H9 (cell line): Measurements from ENCODE around the gene VWC2. TPM values are rescaled to one million over a fixed set of nuclear protein-coding genes. Genes with fewer than 3 reads are reported as not detected.

Experiments used
- DNase-seq: peaks from one replicate; pipeline ENCODE4 v3.0.0-alpha.2; 2017
- H2AFZ ChIP-seq: one replicate; pipeline ENCODE4 v1.6.1; 2013; ENCODE audit warnings: mild to moderate bottlenecking, low read length, control low read depth, moderate library complexity
- H2AK5ac ChIP-seq: 2 replicates; pipeline ENCODE4 v1.6.1; 2013; ENCODE audit warnings: low read length, control low read depth, mixed read lengths; ENCODE audit not compliant: insufficient read length
- H2BK120ac ChIP-seq: one replicate; pipeline ENCODE4 v1.6.1; 2013; ENCODE audit warnings: low read depth, mild to moderate bottlenecking, low read length, control low read depth, inconsistent platforms; ENCODE audit not compliant: poor library complexity, severe bottlenecking
- H2BK12ac ChIP-seq: 2 replicates; pipeline ENCODE4 v1.6.1; 2013; ENCODE audit warnings: low read length, control low read depth, mixed read lengths, low read depth; ENCODE audit not compliant: insufficient read length
- H2BK15ac ChIP-seq: 2 replicates; pipeline ENCODE4 v1.6.1; 2013; ENCODE audit warnings: low read depth, low read length, control low read depth
- H2BK20ac ChIP-seq: one replicate; pipeline ENCODE4 v1.6.1; 2013; ENCODE audit warnings: low read depth, mild to moderate bottlenecking, low read length, control low read depth, inconsistent platforms; ENCODE audit not compliant: poor library complexity, severe bottlenecking
- H2BK5ac ChIP-seq: 2 replicates; pipeline ENCODE4 v1.6.1; 2013; ENCODE audit warnings: low read length, control low read depth, mixed read lengths; ENCODE audit not compliant: insufficient read length
- H3K14ac ChIP-seq: 2 replicates; pipeline ENCODE4 v1.6.1; 2013; ENCODE audit warnings: low read length, control low read depth; ENCODE audit not compliant: insufficient read depth
- H3K18ac ChIP-seq: 2 replicates; pipeline ENCODE4 v1.6.1; 2013; ENCODE audit warnings: low read depth, mild to moderate bottlenecking, mixed read lengths, low read length, control low read depth; ENCODE audit not compliant: insufficient read length
- H3K23ac ChIP-seq: 2 replicates; pipeline ENCODE4 v1.6.1; 2013; ENCODE audit warnings: low read length, control low read depth, mixed read lengths, low read depth; ENCODE audit not compliant: insufficient read length
- H3K23me2 ChIP-seq: 2 replicates; pipeline ENCODE4 v1.6.1; 2013; ENCODE audit warnings: low read depth, mild to moderate bottlenecking, mixed read lengths, low read length, control low read depth; ENCODE audit not compliant: insufficient read length, poor library complexity, severe bottlenecking
- H3K27ac ChIP-seq: 2 replicates; pipeline ENCODE4 v1.5.1; 2013; ENCODE audit warnings: low read length, control low read depth, mixed read lengths, low read depth; ENCODE audit not compliant: insufficient read length
- H3K27me3 ChIP-seq: 2 replicates; pipeline ENCODE4 v1.6.1; 2013; ENCODE audit warnings: low read length, control low read depth, inconsistent platforms; ENCODE audit not compliant: insufficient read depth
- H3K4ac ChIP-seq: 2 replicates; pipeline ENCODE4 v1.6.1; 2013; ENCODE audit warnings: low read depth, mild to moderate bottlenecking, control low read depth, inconsistent platforms, low read length, moderate library complexity
- H3K4me1 ChIP-seq: 2 replicates; pipeline ENCODE4 v1.6.1; 2013; ENCODE audit warnings: low read length, control low read depth, inconsistent platforms; ENCODE audit not compliant: insufficient read depth
- H3K4me2 ChIP-seq: 2 replicates; pipeline ENCODE4 v1.6.1; 2013; ENCODE audit warnings: low read length, control low read depth, mixed read lengths; ENCODE audit not compliant: insufficient read length, insufficient read depth
- H3K56ac ChIP-seq: 2 replicates; pipeline ENCODE4 v1.6.1; 2013; ENCODE audit warnings: low read depth, mild to moderate bottlenecking, mixed read lengths, low read length, control low read depth; ENCODE audit not compliant: insufficient read length
- H3K79me1 ChIP-seq: 2 replicates; pipeline ENCODE4 v1.6.1; 2013; ENCODE audit warnings: low read depth, mild to moderate bottlenecking, moderate library complexity, low read length, control low read depth, inconsistent platforms; ENCODE audit not compliant: insufficient read depth, poor library complexity, severe bottlenecking
- H3K79me2 ChIP-seq: 2 replicates; pipeline ENCODE4 v1.6.1; 2013; ENCODE audit warnings: low read length, control low read depth, inconsistent platforms; ENCODE audit not compliant: insufficient read depth
- H3K9ac ChIP-seq: 2 replicates; pipeline ENCODE4 v1.6.1; 2013; ENCODE audit warnings: low read length, control low read depth, mixed read lengths; ENCODE audit not compliant: insufficient read length; ENCODE audit errors: extremely low read depth
- H3K9me3 ChIP-seq: one replicate; pipeline ENCODE4 v1.6.1; 2013; ENCODE audit warnings: low read depth, low read length, inconsistent platforms; ENCODE audit not compliant: control insufficient read depth
- H3T11ph ChIP-seq: one replicate; pipeline ENCODE4 v1.6.1; 2013; ENCODE audit warnings: mild to moderate bottlenecking, low read length, control low read depth, inconsistent platforms
- H4K20me1 ChIP-seq: one replicate; pipeline ENCODE4 v1.6.1; 2013; ENCODE audit not compliant: control insufficient read depth, insufficient read length, insufficient read depth
- H4K5ac ChIP-seq: 2 replicates; pipeline ENCODE4 v1.6.1; 2013; ENCODE audit warnings: low read depth, mild to moderate bottlenecking, mixed read lengths, low read length, control low read depth; ENCODE audit not compliant: insufficient read length
- H4K8ac ChIP-seq: replicated peaks from 2 replicates; pipeline ENCODE4 v1.6.1; 2013; ENCODE audit warnings: low read length, control low read depth, mixed read lengths, low read depth; ENCODE audit not compliant: insufficient read length
- H4K91ac ChIP-seq: 2 replicates; pipeline ENCODE4 v1.6.1; 2013; ENCODE audit warnings: low read depth, mild to moderate bottlenecking, moderate library complexity, mixed read lengths, low read length, control low read depth; ENCODE audit not compliant: insufficient read length
- H3K27ac Mint-ChIP-seq, 3 experiments: 2 replicates in 2 of 3; 3 replicates in 1 of 3; pipeline ENCODE4 v1.8.0; 2020 to 2021; ENCODE audit warnings: mixed read lengths in 3 of 3, mild to moderate bottlenecking in 1 of 3, moderate library complexity in 1 of 3
- H3K27me3 Mint-ChIP-seq: 2 replicates; pipeline ENCODE4 v1.8.0; 2021; ENCODE audit warnings: low read depth, mild to moderate bottlenecking, moderate library complexity, mixed read lengths
- H3K36me3 Mint-ChIP-seq, 3 experiments: 2 replicates in 2 of 3; 3 replicates in 1 of 3; pipeline ENCODE4 v1.8.0; 2020 to 2021; ENCODE audit warnings: low read depth in 3 of 3, mixed read lengths in 3 of 3; ENCODE audit not compliant: insufficient read depth in 1 of 3
- H3K4me1 Mint-ChIP-seq, 2 experiments: 2 replicates each; pipeline ENCODE4 v1.8.0; 2020; ENCODE audit warnings: mixed read lengths in 2 of 2
- H3K4me3 Mint-ChIP-seq, 2 experiments: 2 replicates in 1 of 2; 3 replicates in 1 of 2; pipeline ENCODE4 v1.8.0; 2020 to 2021; ENCODE audit warnings: mild to moderate bottlenecking in 2 of 2, mixed read lengths in 2 of 2, moderate library complexity in 1 of 2
- H3K9me3 Mint-ChIP-seq, 2 experiments: 2 replicates in 1 of 2; 3 replicates in 1 of 2; pipeline ENCODE4 v1.8.0; 2020; ENCODE audit warnings: mild to moderate bottlenecking in 2 of 2, mixed read lengths in 2 of 2, moderate library complexity in 1 of 2
- CTCF ChIP-seq: fragments of 200-600 bp; sonication (generic); conservative IDR thresholded peaks from 3 replicates; pipeline ENCODE4 v1.8.0; 2021; ENCODE audit warnings: antibody characterized with exemption, mild to moderate bottlenecking
- WGBS: extraction: QIAGEN DNeasy Blood & Tissue Kit; methylation state at CpG from one replicate; pipeline ENCODE4 v1.1.7; 2013; ENCODE audit warnings: missing lambda C conversion rate, low lambda C conversion rate, mixed read lengths; ENCODE audit not compliant: insufficient read length; ENCODE audit errors: extremely low coverage; 5-methylcytosine and 5-hydroxymethylcytosine counted together
- total RNA-seq: library from RNA; stranded (reverse); gene quantifications from 2 replicates; pipeline ENCODE4 v1.2.1, GENCODE V29; 2021

The VWC2 gene
- total RNA-seq, 1 experiment from 2014 or later: 0.02 TPM

DNA sequence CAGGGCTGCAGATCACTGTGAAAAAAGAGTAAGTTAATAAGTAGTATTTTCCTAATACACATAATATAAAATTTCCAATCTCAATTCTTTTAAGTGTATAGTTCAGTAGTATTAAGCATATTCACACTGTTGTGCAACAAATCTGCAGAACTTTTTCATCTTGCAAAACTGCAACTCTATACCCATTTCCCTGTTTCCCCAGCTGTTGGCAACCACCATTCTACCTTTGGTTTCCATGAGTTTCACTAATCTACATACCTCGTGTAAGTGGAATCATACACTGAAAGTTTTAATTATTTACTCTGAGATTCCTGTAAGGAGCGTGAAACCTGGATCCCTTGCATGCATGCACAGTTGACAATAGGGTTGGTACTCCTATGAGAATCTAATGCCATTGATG lies 164.2 kb downstream of the VWC2 start:
- H3K4me3 Mint-ChIP-seq: no peak overlapping the region
- no peaks in the 10 kb centered on the region for H3K27me3 Mint-ChIP-seq
- H3K36me3 Mint-ChIP-seq: peaks cover 3 to 9% (median 5%) of the 10 kb centered on the region in 3 experiments
- Histone ChIP-seq H2BK5ac (no peak overlapping the region), H3K4me1 (no peaks in the 10 kb centered on the region), H3K56ac (no peak overlapping the region), H3K79me1 (no peaks in the 10 kb centered on the region), H2AK5ac (no peak overlapping the region), H3K18ac (no peak overlapping the region), H4K5ac (no peak overlapping the region), H3K9ac (no peak overlapping the region), H3K4me2 (no peak overlapping the region), H2BK120ac (no peak overlapping the region), H2BK15ac (no peak overlapping the region), H2AFZ (no peak overlapping the region), H4K91ac (no peak overlapping the region), H3K27me3 (no peaks in the 10 kb centered on the region; the same call in 1 of the 2 replicates), H3K79me2 (no peaks in the 10 kb centered on the region), H3K4ac (no peak overlapping the region), H3K14ac (no peak overlapping the region), H3K9me3 (no peaks in the 10 kb centered on the region), H4K20me1 (no peaks in the 10 kb centered on the region), H2BK12ac (no peak overlapping the region), H4K8ac (no peak overlapping the region), H2BK20ac (no peak overlapping the region), H3T11ph (no peak overlapping the region), H3K27ac (no peak overlapping the region), H3K23ac (no peak overlapping the region), H3K23me2 (no peaks in the 10 kb centered on the region)
- H3K9me3 Mint-ChIP-seq: peaks cover 13 to 22% of the 10 kb centered on the region in 2 experiments
- TF ChIP-seq CTCF: no peak
- no CpG with 5 or more reads among the region's 2 CpGs for WGBS
- H3K4me1 Mint-ChIP-seq: no peaks in the 10 kb centered on the region
- H3K27ac Mint-ChIP-seq: no peak overlapping the region
- DNase-seq: no peak
